Stimulated activated naive CD4-positive, alpha-beta T cell (primary cell): ENCODE measurements around the gene ABCC10.

Source experiments
- DNase-seq, 6 experiments: peaks; one replicate each; lab custom pipeline; 2025; lab: John Stamatoyannopoulos, UW

The ABCC10 gene

GRCh38 chr6:43469947-43470346 is 42.6 kb downstream of the ABCC10 start:
- no peak for DNase-seq

DNA sequence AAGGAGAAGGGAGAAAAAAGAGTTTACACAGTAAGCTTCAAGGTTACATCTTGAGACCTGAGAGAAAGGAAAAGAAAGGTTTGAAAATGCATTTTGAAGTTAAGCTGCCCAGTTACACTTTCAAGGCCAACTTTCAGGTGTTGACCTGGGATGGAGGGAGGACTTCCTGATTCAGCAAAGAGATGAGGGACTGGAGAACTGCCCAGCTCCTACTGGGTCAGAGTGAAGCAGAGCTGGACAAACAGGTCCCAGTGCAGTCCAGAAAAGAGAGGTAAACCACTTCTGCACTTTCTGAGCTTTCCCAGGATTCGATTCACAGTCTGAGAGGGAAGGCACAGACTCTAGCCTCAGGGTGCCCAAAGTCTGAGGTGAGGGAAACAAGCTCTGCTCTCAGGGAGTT is 44.1 kb downstream of the ABCC10 start:
- no peak for DNase-seq

GRCh38 chr6:43472515-43472914 is 45.2 kb downstream of the ABCC10 start:
- DNase-seq: no peak

DNA sequence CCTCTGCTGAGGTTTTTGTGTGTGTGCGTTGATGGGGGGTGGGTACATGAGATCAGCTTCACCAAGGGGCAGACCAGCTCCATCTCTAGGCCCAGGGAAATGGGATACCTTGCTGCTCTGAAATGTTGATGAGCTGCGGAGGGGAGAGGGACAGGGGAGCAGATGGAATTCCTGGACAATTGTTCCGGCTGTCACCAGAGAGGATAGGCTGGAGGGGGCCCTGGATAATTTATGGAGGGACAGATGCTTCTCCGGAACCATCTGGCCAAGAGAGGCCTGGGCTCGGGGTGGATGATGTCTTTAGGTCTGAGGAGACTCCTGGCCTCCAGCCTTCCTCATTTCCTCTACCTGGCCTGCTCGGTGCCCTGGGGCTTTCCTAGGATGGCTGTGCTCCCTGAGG is 48.2 kb downstream of the ABCC10 start:
- no peak for DNase-seq

DNA sequence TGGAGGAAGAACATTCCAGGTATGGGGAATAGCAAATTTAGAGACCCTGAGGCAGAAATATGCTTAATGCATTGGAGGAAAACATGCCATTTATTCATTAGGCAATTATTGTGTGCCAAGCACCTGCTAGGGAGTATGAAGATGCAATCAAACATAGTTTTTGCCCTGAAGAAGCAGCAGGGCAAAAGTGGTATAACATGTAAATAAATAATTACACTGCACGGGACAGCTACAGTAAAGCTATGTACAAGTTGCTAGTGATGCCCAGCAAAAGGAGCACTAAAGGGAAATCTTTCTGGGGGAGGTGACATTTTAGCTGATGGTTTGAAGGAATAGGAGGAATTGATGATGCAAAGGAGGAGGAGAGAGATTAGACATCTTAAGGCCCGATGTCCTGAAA is 49.4 kb downstream of the ABCC10 start:
- DNase-seq: peak in 2 of 6 experiments; percentile 12 to 26

- peak; percentile 84 to 96 (median 94) for DNase-seq
These were observed 50.1 kb downstream of the ABCC10 start, which contains the start of gene TJAP1 for GRCh38 chr6:43477235-43478007. TSS of gene TJAP1 (plus strand) at chr6:43477570. CDS start at chr6:43499002, 21,432 bp downstream.

GRCh38 chr6:43478008-43478372 is 50.6 kb downstream of the ABCC10 start:
- peak in 2 of 6 experiments; percentile 9 to 51 for DNase-seq

DNA sequence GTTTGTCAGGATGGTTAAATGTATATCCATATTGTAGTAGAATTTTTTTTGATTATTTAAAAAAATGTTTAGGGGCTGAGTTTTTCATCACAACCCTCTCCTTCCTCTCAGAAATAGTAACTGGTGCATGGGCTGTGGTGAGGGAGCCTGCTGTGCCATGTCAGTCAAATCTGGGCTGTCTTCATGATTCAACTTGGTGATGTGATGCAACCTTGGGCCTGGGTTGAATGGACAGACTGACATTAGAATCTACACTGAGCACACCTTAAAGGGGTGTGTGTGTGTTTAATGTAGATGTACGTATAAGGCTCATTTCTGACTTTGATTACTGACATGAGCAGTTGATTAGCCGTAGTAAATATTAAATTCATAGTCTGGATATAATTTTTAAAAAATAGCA is 53.7 kb downstream of the ABCC10 start:
- DNase-seq: no peak

DNA sequence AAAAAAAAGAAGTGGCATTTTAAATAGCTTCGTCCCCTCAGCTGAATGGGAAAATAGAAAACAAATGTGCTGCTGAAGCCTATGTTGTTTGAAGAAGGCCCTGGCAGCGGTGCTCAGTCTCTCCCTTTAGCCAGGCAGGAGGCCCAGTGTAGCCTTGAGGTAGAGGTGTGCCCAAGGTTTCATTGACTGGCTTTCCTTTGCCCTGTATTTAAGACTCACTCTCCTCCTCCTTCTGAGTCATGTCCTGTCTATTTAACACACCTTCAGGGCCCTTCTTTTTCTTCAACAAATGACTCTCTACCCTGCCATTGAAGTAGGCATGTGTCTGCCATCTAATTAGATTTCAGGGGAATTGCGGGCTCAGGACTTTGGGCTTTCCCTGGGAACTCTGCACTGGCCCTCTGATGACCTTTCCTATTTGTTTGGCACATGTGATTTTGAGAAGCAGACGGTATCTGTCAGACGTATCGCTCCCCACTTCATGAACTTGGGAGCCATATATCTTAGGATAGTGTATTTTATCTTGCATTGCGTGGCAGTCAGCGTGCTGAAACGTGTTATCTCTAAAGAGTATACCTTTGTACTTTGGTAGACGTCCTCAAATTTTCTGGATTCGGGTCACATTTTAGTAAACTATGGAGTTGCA is 54.4 kb downstream of the ABCC10 start:
- no peak for DNase-seq

- no peak for DNase-seq
These were observed 61.4 kb downstream of the ABCC10 start for GRCh38 chr6:43488667-43489276.

DNA sequence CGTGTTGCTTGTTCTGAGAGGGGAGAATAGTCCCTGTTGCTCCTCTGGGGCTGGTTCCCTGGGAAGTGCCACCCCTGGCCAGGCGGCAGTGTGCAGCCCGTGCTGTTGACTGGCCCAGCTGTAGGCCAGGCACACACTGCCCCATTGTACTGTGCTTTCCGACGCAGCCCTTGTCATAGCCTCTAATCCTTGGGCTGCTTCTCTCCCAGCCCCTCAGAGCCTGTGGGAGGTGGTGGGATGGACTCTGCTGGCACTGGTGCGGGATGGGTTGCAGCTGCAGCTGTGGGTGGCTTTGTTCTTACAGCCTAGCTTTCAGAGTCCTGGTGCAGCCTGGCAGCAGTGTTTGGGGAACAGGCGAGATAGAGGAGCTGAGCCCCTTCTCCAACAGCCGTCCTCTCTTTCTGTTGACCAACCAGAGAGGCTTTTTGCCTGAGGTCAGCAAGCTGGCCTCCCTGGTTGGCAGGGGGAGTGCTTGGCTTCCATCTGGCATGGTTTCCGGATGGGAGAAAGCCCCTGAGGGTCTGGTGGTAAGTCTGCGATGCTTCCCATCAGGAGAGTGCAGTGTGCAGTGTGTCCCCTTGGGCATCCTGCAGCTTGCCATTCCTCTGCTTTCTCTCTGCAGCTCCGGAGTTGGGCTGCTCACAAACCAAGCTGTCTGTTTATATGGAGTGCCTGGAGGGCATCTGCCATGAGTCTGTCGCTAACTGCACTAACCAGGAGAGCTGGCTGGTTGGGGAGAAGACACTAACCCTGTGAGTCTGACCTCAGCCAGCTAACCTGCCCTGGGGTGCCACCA is 62.1 kb downstream of the ABCC10 start:
- no peak for DNase-seq

DNA sequence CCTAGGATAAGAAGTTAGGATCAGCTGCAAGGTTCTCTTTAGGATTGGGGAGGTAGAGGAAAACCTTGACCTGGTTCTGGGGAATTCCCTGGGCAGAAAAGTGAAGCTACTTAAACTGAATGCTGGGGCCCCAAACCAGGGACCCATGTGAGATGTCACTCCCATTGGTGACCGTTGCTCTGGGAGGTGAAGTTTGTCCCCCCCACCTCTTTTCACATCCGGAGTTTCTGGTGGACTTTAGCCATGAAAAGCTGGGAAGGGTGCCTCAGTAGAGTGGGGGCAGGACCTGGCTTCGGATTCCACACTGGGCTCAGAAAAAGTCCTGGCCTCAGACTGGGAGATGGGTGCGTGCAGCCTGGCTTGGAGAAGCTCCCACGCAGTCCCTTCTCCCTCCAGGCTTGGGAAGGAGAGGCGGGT is 63.2 kb downstream of the ABCC10 start:
- no peak for DNase-seq

DNA sequence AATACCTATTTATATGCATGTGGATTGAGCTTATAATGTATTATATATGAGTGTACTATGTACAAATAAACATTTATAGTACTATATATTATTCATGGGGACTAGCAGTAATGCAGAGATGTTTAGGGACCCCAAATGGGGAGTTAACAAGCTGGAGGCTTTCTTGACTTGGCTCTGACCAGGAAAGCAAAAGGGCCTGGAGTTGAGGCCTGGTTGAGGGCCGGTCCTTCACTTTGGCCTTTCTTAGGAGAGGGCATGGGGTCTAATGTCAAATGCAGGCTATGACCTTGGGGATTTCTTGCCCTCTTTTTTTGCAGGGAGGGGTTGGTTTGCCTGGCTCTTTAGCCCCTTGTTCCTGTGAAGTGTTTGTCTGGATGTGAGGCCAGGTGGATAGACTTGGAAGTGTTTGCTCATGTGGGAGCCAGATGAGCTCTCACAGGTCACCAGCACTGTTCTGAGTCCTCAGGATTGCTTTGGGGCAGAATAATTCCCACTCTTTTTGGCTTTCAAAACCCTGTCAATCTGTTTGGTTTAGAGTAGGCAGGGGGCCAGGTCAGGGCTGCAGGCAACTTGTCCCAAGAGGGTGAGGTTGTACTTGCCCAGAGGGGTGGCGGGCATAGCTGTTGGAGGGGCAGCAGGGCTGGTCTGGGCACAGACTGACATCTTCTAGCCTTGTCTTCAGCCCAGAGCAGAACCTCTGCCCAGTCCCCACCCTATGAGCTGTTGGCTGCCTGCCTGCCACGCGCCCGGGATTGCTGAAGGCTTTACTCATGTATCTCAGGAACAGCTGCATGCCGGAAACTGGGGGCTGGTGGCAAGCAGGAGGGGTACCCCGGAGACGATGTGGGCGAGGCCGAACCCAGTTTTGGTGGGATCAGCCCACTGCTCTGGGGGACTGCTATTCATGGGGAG is 64.7 kb downstream of the ABCC10 start:
- DNase-seq: no peak

- no peak for DNase-seq
These were observed 65.3 kb downstream of the ABCC10 start for GRCh38 chr6:43492673-43493072.

DNA sequence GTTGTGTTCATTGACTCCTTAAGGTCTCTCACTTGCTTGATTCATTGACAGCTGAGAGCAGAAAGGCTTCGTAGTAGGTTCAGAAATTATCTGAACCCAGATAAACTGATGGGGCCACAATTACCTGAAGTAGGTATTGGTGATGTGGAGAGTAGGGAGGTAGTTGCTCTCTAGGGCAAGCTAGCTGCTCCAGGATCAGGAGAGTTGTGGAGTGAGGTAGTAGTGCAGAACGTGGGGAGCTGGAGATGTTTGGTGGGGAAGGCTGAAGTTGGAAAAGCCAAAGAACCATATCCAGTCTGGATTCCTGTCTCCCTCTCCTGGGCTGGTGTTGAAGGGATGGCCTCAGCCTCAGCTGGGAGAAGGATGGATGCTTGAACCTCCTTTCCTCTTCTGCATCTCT is 65.9 kb downstream of the ABCC10 start:
- no peak for DNase-seq

DNA sequence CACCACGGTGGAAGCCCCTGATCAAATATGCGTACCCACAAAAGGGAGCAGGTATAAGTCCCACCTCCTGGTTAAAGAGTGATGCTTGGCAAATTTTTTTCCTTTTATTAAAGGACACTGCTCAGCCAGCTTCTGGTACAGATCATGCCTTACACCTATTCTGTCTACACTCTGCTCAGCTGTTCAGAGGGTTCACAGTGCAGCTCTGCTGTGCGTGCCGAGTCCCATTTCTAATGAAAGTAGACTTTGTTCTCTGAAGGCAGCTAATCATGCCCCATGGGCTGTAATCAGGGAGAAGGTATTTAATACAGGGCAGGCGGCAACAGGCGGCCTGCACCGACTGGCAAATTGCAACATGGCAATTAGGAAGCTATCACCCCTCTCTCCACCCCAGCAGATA is 66.5 kb downstream of the ABCC10 start:
- no peak for DNase-seq

GRCh38 chr6:43494321-43494720 is 67.0 kb downstream of the ABCC10 start:
- DNase-seq: no peak

GRCh38 chr6:43494766-43495165 is 67.4 kb downstream of the ABCC10 start:
- DNase-seq: no peak

DNA sequence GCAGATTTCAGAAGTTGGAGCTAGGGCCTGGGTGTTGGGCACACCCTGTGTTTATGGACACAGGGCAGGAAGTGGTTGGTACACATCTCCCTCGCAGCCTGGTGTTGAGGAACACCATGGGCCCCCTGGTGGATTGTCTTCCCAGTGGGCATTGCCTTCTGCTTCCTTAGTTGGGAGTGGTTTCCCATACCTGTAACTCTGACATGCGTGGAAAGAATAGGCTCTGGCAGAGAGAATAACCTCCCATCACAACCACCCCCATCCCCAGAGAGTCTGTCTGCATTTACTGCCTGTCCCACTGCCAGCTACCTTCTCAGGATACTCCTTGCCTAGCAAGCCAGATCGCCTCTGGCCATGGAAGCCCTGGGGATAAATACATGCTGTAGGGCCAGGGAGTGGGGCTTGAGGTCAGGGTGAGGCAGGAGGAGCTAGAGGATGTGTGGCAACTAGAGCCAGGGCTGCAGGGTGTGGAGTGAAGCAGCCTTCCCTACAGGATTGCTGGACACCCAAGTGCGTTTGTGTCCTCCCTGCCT is 68.1 kb downstream of the ABCC10 start:
- peak in 4 of 6 experiments; percentile 7 to 34 (median 14) for DNase-seq

DNA sequence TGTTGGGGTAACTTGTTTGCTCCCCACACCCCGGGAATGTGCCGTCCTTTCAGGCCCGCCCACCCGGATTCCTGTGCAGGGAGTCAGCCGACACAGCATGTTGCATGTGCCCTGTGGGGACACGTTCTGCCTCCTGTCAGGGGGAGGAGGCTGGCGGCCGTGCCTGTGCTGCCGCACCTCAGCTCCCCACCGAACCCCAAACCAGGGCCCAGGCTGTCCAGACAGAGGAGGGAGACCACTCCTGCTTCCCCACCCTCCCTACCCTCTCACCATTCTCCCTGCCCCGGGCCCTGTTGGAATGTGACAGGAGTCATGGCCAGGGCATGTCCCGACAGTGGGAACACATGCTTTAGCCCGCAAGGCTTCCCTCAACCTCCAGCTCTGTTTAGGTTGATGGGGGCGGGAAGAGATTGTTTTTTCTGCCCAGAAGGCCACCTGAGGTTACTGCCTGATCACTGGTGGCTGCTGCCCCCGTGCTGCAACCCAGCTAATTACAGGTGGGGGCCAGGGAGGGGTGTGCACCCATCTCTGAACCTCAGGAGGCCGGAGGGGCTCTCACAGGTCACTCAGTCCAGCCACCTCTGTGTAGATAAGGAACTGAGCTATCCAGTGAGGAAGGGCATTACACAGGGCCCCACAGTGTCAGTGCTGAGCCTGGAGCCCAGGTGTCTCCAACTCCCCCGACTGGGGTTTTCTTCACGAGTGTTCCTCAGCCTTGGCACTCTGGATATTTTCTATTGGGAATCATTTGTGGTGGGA is 69.2 kb downstream of the ABCC10 start:
- DNase-seq: peak in 2 of 6 experiments; percentile 5 to 9
